ENCODE data around the gene TOB2.

TOB2 gene

GRCh38 chr22:41398921-41399320, 47.7 kb downstream of the TOB2 start:
- Histone ChIP-seq H3K4me3 (ENCODE audit: severe bottlenecking) (no peak overlapping the region), H3K9me3 (ENCODE audit: severe bottlenecking) (no peaks in the 10 kb centered on the region), H3K27me3 (ENCODE audit: insufficient read depth, poor library complexity, severe bottlenecking) (no peaks in the 10 kb centered on the region), H3K36me3 (ENCODE audit: low read depth) (peaks cover 15% of the 10 kb centered on the region), H3K27ac (ENCODE audit: poor library complexity, severe bottlenecking) (no peak overlapping the region), H3K4me1 (ENCODE audit: insufficient read depth, poor library complexity, severe bottlenecking) (peaks cover 3% of the 10 kb centered on the region)
- ATAC-seq (ENCODE audit: low read depth) (no peak), DNase-seq (ENCODE audit: low spot score) (no peak)
- TF ChIP-seq CTCF (IDR thresholded peaks at IDR 0.05; ENCODE audit: poor library complexity, severe bottlenecking): no peak

GRCh38 chr22:41397143-41397811, 49.3 kb downstream of the TOB2 start:
- Histone ChIP-seq H3K36me3 (ENCODE audit: low read depth) (peaks cover 15% of the 10 kb centered on the region), H3K4me1 (ENCODE audit: insufficient read depth, poor library complexity, severe bottlenecking) (peaks cover 3% of the 10 kb centered on the region), H3K27ac (ENCODE audit: poor library complexity, severe bottlenecking) (no peak overlapping the region), H3K27me3 (ENCODE audit: insufficient read depth, poor library complexity, severe bottlenecking) (no peaks in the 10 kb centered on the region), H3K9me3 (ENCODE audit: severe bottlenecking) (no peaks in the 10 kb centered on the region), H3K4me3 (ENCODE audit: severe bottlenecking) (no peak overlapping the region)
- ATAC-seq (ENCODE audit: low read depth) (no peak), DNase-seq (ENCODE audit: low spot score) (no peak)
- TF ChIP-seq CTCF (IDR thresholded peaks at IDR 0.05; ENCODE audit: poor library complexity, severe bottlenecking): no peak

GRCh38 chr22:41395531-41396240, 50.9 kb downstream of the TOB2 start:
- no peaks in the 10 kb centered on the region for H3K9me3 ChIP-seq (ENCODE audit: severe bottlenecking)
- H3K4me3 ChIP-seq (ENCODE audit: severe bottlenecking): no peak overlapping the region
- ATAC-seq (ENCODE audit: low read depth) (no peak), DNase-seq (ENCODE audit: low spot score) (no peak)
- H3K36me3 ChIP-seq (ENCODE audit: low read depth): peaks cover 15% of the 10 kb centered on the region
- TF ChIP-seq CTCF (IDR thresholded peaks at IDR 0.05; ENCODE audit: poor library complexity, severe bottlenecking): no peak
- no peaks in the 10 kb centered on the region for H3K27me3 ChIP-seq (ENCODE audit: insufficient read depth, poor library complexity, severe bottlenecking)
- H3K4me1 ChIP-seq (ENCODE audit: insufficient read depth, poor library complexity, severe bottlenecking): no peaks in the 10 kb centered on the region
- H3K27ac ChIP-seq (ENCODE audit: poor library complexity, severe bottlenecking): no peak overlapping the region

- Histone ChIP-seq H3K4me3 (ENCODE audit: severe bottlenecking) (no peak overlapping the region), H3K9me3 (ENCODE audit: severe bottlenecking) (no peaks in the 10 kb centered on the region), H3K27me3 (ENCODE audit: insufficient read depth, poor library complexity, severe bottlenecking) (no peaks in the 10 kb centered on the region), H3K4me1 (ENCODE audit: insufficient read depth, poor library complexity, severe bottlenecking) (no peaks in the 10 kb centered on the region), H3K27ac (ENCODE audit: poor library complexity, severe bottlenecking) (no peak overlapping the region), H3K36me3 (ENCODE audit: low read depth) (peaks cover 16% of the 10 kb centered on the region)
- ATAC-seq (ENCODE audit: low read depth): no peak
- DNase-seq (ENCODE audit: low spot score): no peak
- TF ChIP-seq CTCF (IDR thresholded peaks at IDR 0.05; ENCODE audit: poor library complexity, severe bottlenecking): no peak
Observed at GRCh38 chr22:41394012-41394356, 52.6 kb downstream of the TOB2 start.

GRCh38 chr22:41387341-41387740, 59.3 kb downstream of the TOB2 start:
- no peak overlapping the region for H3K27ac ChIP-seq (ENCODE audit: poor library complexity, severe bottlenecking)
- no peaks in the 10 kb centered on the region for H3K9me3 ChIP-seq (ENCODE audit: severe bottlenecking)
- ATAC-seq (ENCODE audit: low read depth) (no peak), DNase-seq (ENCODE audit: low spot score) (no peak)
- no peak for TF ChIP-seq CTCF (IDR thresholded peaks at IDR 0.05; ENCODE audit: poor library complexity, severe bottlenecking)
- H3K27me3 ChIP-seq (ENCODE audit: insufficient read depth, poor library complexity, severe bottlenecking): no peaks in the 10 kb centered on the region
- no peaks in the 10 kb centered on the region for H3K4me1 ChIP-seq (ENCODE audit: insufficient read depth, poor library complexity, severe bottlenecking)
- H3K4me3 ChIP-seq (ENCODE audit: severe bottlenecking): no peak overlapping the region
- H3K36me3 ChIP-seq (ENCODE audit: low read depth): peaks cover 7% of the 10 kb centered on the region
